Nephron (organoid): ENCODE results near the gene DGKD.

Experiments
- H3K27ac Mint-ChIP-seq, 3 experiments: 2 replicates each; pipeline ENCODE4 v1.8.0; 2020; ENCODE audit warnings: mixed read lengths in 3 of 3, mild to moderate bottlenecking in 2 of 3, moderate library complexity in 1 of 3
- H3K27me3 Mint-ChIP-seq: 2 replicates; pipeline ENCODE4 v1.8.0; 2021; ENCODE audit warnings: low read depth, mild to moderate bottlenecking, moderate library complexity, mixed read lengths
- H3K36me3 Mint-ChIP-seq: 2 replicates; pipeline ENCODE4 v1.8.0; 2020; ENCODE audit warnings: low read depth, mixed read lengths
- H3K4me1 Mint-ChIP-seq: 2 replicates; pipeline ENCODE4 v1.8.0; 2020; ENCODE audit warnings: mixed read lengths
- H3K4me3 Mint-ChIP-seq, 3 experiments: 2 replicates each; pipeline ENCODE4 v1.8.0; 2020; ENCODE audit warnings: mild to moderate bottlenecking in 3 of 3, mixed read lengths in 3 of 3, moderate library complexity in 2 of 3
- H3K9me3 Mint-ChIP-seq: 2 replicates; pipeline ENCODE4 v1.8.0; 2020; ENCODE audit warnings: mixed read lengths
- TF ChIP-seq, protein P1 (sequence below), 3 experiments: fragments of 200-600 bp; sonication (generic); IDR thresholded peaks; one replicate each; pipeline ENCODE4 v1.5.0; 2021; ENCODE audit warnings: antibody characterized with exemption in 3 of 3; ENCODE audit not compliant: unreplicated experiment in 3 of 3

The DGKD gene

DNA sequence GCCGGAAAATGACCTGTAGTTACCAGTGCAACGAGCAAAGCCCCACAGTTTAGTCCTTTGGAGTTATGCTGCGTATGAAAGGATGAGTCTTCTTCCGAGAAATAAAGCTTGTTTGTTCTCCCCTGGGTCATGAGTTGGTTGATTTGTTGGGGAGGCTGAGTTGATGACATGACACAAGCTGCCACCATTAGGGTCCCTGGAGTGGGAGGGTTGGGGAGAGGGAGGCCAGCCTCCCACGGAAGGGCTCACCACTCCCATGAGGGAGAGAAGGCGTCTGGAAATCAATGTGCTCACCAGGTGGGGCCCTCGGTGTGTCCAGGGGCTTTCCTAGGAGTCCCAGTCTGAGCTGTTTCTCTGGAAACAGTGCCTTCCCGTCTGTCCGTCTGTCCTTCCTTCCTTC, 7.4 kb upstream of the DGKD start:
- Mint-ChIP-seq H3K4me3 (no peak overlapping the region), H3K4me1 (peaks cover 33% of the 10 kb centered on the region), H3K27ac (no peak overlapping the region), H3K27me3 (peaks cover 15% of the 10 kb centered on the region), H3K36me3 (no peaks in the 10 kb centered on the region), H3K9me3 (peaks cover 3% of the 10 kb centered on the region)
- TF ChIP-seq, protein P1, sequence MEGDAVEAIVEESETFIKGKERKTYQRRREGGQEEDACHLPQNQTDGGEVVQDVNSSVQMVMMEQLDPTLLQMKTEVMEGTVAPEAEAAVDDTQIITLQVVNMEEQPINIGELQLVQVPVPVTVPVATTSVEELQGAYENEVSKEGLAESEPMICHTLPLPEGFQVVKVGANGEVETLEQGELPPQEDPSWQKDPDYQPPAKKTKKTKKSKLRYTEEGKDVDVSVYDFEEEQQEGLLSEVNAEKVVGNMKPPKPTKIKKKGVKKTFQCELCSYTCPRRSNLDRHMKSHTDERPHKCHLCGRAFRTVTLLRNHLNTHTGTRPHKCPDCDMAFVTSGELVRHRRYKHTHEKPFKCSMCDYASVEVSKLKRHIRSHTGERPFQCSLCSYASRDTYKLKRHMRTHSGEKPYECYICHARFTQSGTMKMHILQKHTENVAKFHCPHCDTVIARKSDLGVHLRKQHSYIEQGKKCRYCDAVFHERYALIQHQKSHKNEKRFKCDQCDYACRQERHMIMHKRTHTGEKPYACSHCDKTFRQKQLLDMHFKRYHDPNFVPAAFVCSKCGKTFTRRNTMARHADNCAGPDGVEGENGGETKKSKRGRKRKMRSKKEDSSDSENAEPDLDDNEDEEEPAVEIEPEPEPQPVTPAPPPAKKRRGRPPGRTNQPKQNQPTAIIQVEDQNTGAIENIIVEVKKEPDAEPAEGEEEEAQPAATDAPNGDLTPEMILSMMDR (IDR thresholded peaks at IDR 0.05; ENCODE audit: unreplicated experiment in 3 of 3), result no peak

DNA sequence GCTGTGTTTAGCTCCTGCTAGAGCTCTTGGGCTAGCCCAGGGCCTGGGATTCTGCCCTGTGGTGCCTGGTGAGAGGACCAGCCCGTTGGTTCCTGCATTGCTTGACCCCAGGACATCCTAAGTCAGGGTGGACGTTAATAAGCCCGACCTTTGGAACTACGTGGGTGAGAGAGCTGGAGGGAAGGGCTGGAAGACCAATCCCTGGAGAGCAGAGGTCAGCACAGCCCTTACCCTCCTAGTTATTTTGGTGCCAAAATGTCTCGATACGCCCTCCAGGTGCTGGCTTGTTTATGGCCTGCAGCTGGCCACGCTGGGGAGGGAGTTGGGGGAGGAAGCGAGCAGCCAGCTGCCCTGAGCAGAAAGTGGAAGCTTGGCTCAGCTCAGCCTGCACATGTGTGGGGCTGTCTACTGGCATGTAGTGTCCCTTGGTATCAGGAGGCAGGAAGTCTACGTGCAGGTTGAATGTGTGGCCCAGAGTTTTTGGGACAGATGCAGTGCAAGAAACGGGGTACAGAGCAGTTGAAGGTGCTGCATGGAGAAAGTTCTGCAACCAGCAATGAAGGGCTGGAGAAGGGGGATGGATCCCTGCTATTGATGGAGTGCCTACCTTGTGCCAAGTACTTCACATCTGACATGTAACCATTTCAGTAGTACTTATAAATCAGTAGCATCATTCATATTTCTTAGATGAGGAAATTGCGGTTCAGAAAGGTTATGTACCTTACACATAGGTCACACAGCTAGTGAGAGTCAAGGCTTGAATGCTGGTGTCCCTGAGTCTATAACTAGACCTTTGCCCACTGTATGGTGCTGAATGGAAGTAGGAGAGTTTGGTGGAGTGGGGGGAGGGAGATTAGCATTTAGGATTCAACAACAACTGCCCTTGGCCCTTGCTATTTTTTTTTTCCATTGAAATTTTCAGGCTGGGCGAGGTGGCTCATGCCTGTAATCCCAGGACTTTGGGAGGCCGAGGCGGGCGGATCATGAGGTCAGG, 5.0 kb upstream of the DGKD start:
- H3K4me3 Mint-ChIP-seq, result peak overlapping the region; percentile 17 to 58 (median 51)
- TF ChIP-seq, protein P1 (IDR thresholded peaks at IDR 0.05; ENCODE audit: unreplicated experiment in 3 of 3), result no peak
- no peaks in the 10 kb centered on the region for H3K36me3 Mint-ChIP-seq
- peak overlapping the region; percentile 43 to 89 (median 72) for H3K27ac Mint-ChIP-seq
- peaks cover 15% of the 10 kb centered on the region for H3K27me3 Mint-ChIP-seq
- H3K4me1 Mint-ChIP-seq, result peaks cover 47% of the 10 kb centered on the region
- no peaks in the 10 kb centered on the region for H3K9me3 Mint-ChIP-seq

DNA sequence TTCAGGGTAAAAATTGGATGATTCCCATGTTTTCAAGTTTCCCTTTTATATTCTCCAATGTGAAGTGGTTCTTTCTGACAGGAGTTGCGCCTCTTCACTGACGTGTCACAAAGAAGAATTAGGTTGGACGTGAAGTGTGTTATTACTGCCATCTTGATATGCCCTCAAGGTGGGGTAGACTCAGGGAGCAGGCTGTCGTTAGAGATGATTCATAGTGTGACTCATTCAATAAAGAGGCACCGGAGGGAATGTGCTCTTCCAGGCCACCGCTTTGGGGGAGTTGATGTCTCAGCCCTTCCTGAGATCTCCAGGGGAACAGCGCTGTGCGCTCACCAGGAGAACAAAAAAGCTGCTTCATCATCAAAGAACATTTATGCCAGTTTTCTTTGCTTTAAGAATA, 3.6 kb upstream of the DGKD start:
- Mint-ChIP-seq H3K36me3 (no peaks in the 10 kb centered on the region), H3K4me1 (peaks cover 53% of the 10 kb centered on the region), H3K27ac (peak overlapping the region; percentile 15 to 58 (median 22)), H3K9me3 (no peaks in the 10 kb centered on the region), H3K27me3 (peaks cover 15% of the 10 kb centered on the region), H3K4me3 (peak overlapping the region in 2 of 3 experiments; percentile 14 to 74)
- TF ChIP-seq, protein P1 (IDR thresholded peaks at IDR 0.05; ENCODE audit: unreplicated experiment in 3 of 3), result no peak

DNA sequence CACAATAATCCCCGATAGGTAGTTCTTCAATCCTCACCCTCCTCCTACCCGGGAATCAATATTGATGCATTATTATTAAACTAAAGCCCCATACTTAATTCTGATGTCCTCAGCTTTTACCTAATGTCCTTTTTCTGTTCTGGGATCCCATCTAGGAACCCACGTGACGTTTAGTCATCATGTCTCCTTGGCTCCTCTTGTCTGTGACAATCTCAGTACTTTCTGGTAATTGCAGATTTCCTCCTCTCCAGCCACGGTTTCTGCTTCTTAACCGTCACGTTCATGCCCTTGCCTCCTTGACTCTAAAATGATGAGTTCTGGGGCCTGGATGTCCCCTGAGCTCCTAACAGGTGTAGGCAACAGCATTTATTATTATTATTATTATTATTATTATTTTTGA, 2.9 kb upstream of the DGKD start:
- TF ChIP-seq, protein P1 (IDR thresholded peaks at IDR 0.05; ENCODE audit: unreplicated experiment in 3 of 3), result no peak

DNA sequence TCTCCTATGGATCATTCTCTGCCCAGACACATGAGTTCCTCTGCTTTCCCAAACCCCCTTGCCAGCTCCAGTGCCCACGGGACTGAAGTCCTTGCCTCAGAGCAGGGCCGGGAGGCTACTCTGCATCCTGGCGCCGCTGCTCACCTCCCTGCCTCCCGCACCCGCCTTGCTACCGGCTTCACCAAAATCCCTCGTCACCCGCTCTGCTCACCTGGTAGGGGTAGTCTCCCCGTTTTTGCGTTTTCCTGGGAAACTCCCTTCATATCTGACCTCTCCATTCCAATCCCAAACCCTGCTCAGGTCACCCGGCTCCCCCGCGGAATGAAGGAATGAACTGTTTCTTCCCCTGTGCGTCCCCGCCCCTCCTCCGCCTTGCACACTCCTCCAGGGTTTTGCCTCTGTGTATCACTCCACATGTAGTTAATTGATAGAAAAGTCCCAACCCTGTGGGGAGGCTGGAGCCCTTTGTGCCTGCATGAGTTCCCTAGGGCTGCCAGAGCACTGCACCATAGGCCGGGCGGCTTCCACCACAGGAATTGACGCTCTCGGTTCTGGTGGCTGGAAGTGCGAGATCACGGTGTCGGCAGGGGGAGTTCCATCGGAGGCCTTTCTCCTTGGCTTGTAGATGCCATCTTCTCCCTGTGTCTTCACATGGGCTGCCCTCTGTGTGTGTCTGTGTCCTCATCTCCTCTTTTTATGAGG, 2.0 kb upstream of the DGKD start:
- TF ChIP-seq, protein P1 (IDR thresholded peaks at IDR 0.05; ENCODE audit: unreplicated experiment in 3 of 3), result no peak
- no peaks in the 10 kb centered on the region for H3K36me3 Mint-ChIP-seq
- no peaks in the 10 kb centered on the region for H3K9me3 Mint-ChIP-seq
- H3K4me1 Mint-ChIP-seq, result peaks cover 69% of the 10 kb centered on the region
- peaks cover 15% of the 10 kb centered on the region for H3K27me3 Mint-ChIP-seq
- peak overlapping the region; percentile 58 to 86 (median 59) for H3K4me3 Mint-ChIP-seq
- H3K27ac Mint-ChIP-seq, result peak overlapping the region in 1 of 3 experiments; percentile 50

More for the DNA sequence above, 2.9 kb upstream of the DGKD start:
- Mint-ChIP-seq H3K36me3 (no peaks in the 10 kb centered on the region), H3K9me3 (no peaks in the 10 kb centered on the region), H3K27me3 (peaks cover 15% of the 10 kb centered on the region), H3K4me3 (no peak overlapping the region), H3K27ac (no peak overlapping the region), H3K4me1 (peaks cover 60% of the 10 kb centered on the region)
